ENCODE data around the gene NXPH1. TPM values are rescaled to one million over a fixed set of nuclear protein-coding genes. Genes with fewer than 3 reads are reported as not detected.

NXPH1 gene
- total RNA-seq, 1 donor from 2014 or later: 0.32 TPM

DNA sequence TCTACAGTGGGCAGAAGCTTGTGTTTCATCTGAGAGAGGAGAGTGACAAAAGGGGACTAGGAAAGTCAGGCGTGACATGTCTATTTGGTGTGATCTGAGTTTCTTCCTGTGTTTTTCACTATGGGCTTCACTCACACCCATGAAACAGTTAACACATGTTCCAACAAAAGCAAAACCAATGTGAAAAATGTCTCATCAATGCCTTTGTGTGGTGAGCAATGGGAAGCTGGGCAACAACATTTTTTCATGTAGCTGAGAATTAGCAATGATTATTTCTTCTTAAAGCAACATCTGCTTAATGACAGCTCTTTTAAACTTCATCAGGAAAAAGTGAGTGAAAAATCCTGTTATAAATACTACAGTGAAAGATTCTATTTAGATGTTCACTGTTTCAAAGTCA, 76.2 kb downstream of the NXPH1 start:
- no peak for DNase-seq (ENCODE audit: low spot score in 2 of 2)
- Histone ChIP-seq H3K4me3 (no peak overlapping the region), H3K36me3 (no peaks in the 10 kb centered on the region), H3K27ac (no peak overlapping the region), H3K4me1 (no peaks in the 10 kb centered on the region), H3K27me3 (no peaks in the 10 kb centered on the region), H3K9me3 (no peaks in the 10 kb centered on the region)
- intact Hi-C loops (cut with DNase I): no loop called here
- TF ChIP-seq, protein P1, sequence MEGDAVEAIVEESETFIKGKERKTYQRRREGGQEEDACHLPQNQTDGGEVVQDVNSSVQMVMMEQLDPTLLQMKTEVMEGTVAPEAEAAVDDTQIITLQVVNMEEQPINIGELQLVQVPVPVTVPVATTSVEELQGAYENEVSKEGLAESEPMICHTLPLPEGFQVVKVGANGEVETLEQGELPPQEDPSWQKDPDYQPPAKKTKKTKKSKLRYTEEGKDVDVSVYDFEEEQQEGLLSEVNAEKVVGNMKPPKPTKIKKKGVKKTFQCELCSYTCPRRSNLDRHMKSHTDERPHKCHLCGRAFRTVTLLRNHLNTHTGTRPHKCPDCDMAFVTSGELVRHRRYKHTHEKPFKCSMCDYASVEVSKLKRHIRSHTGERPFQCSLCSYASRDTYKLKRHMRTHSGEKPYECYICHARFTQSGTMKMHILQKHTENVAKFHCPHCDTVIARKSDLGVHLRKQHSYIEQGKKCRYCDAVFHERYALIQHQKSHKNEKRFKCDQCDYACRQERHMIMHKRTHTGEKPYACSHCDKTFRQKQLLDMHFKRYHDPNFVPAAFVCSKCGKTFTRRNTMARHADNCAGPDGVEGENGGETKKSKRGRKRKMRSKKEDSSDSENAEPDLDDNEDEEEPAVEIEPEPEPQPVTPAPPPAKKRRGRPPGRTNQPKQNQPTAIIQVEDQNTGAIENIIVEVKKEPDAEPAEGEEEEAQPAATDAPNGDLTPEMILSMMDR (IDR thresholded peaks at IDR 0.05): no peak

DNA sequence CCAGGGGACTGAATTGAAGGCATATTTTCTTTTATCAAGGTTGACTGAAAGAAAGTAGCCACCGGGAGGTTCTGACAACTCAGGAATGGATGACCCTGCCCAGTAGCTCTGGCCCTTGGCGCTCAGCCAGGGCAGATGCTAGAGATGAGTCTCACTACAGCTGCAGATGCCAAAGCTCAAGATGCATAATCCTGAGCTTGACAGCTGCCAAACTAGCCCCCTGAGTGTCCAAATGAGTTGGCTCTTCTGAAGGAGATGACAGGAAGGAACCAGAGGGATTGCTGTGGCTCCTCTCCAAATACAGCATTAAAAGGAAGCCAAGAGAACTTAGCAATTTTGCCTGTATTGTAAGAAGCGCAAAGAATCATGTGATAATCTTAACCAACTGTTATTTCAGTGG, 78.4 kb downstream of the NXPH1 start:
- intact Hi-C loops (cut with DNase I): no loop called here

DNA sequence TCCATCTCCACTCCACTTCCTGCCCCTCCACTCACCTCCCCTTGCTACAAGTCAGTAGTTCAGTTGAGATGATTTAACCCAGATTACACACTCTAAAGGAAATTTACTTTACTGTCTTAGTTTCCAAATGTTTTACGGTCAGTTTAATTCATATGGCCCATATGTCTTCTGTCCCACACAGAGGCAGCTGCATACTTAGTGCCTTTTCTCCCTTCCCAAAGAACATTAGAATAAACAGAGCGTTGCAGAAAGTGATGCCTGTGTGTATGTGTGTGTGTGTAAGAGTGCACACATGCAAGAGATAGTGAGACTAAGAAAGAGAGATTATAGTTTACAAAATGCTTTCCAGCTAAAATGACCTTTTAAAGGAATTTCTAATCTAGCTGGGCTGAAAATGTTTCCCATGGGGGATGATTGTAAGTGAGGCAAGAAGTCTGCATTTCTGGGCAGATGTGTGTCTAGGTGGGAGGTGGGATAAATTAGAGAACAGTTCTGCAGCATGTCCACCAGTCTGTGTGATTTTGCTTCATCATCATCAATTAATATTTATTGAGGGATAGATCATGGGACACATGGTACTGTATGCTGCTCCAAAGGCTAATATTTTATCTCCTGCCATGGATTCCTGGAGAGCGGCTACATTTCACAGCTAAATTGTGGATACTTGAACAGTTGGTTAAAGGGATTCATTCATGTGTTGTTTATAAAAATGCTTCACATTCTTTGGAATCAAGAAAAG, 81.5 kb downstream of the NXPH1 start:
- Histone ChIP-seq H3K27ac (no peak overlapping the region), H3K27me3 (no peaks in the 10 kb centered on the region), H3K9me3 (no peaks in the 10 kb centered on the region), H3K4me3 (no peak overlapping the region), H3K36me3 (no peaks in the 10 kb centered on the region), H3K4me1 (no peaks in the 10 kb centered on the region)
- intact Hi-C loops (cut with DNase I): no loop called here
- TF ChIP-seq, protein P1 (IDR thresholded peaks at IDR 0.05): no peak
- no peak for DNase-seq (ENCODE audit: low spot score in 2 of 2)

More for the DNA sequence above, 78.4 kb downstream of the NXPH1 start:
- no peak overlapping the region for H3K27ac ChIP-seq
- TF ChIP-seq, protein P1 (IDR thresholded peaks at IDR 0.05): no peak
- H3K9me3 ChIP-seq: no peaks in the 10 kb centered on the region
- no peaks in the 10 kb centered on the region for H3K27me3 ChIP-seq
- H3K36me3 ChIP-seq: no peaks in the 10 kb centered on the region
- DNase-seq (ENCODE audit: low spot score in 2 of 2): no peak
- H3K4me3 ChIP-seq: no peak overlapping the region
- no peaks in the 10 kb centered on the region for H3K4me1 ChIP-seq

DNA sequence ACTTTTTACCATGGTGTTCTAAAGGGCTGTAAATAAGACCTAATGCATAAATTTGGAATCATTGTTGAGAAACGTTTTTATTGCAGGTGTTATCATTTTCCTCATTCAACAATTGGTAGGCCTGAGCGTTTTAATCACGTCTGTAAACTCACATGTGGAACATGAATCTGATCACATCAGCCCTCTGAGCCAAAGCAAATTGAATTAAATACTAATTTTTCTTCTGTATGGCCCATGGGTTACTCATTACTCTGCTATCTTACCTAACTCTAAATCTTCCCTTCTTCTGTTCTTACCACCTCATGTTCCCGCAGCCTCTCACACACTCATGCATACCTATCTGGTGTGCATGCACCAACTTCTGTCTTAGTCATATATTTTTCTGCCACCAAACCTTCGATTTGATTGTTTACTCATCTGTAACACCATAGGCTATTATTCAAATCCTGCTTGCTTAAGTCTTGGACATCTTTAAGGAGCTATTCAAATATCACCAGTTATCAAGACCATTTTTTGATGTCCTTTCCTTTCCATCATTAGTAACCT, 82.3 kb downstream of the NXPH1 start:
- TF ChIP-seq, protein P1 (IDR thresholded peaks at IDR 0.05): no peak
- Histone ChIP-seq H3K4me1 (no peaks in the 10 kb centered on the region), H3K9me3 (no peaks in the 10 kb centered on the region), H3K27ac (no peak overlapping the region), H3K27me3 (no peaks in the 10 kb centered on the region), H3K4me3 (no peak overlapping the region), H3K36me3 (no peaks in the 10 kb centered on the region)
- DNase-seq (ENCODE audit: low spot score in 2 of 2): no peak
- intact Hi-C loops (cut with DNase I): no loop called here

DNA sequence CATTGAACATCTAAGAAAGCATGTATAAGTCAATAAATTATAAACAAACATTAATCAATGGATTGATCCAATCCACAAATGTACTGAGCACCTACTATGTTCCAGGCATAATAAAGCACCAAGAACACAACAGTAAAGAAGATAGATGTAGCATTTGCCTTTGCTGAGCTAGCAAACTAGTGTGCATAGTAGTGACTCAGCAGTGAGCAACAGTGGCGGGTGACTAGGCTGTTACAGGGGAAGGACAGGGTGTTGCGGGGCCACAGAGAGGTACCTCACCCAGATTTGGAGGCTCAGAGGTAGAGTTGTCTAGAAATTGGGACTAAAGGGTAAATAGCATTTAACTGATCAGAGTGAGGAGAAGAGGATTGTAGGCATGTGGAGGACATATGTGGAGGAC, 83.6 kb downstream of the NXPH1 start:
- Histone ChIP-seq H3K4me3 (no peak overlapping the region), H3K9me3 (no peaks in the 10 kb centered on the region), H3K27me3 (no peaks in the 10 kb centered on the region), H3K27ac (no peak overlapping the region), H3K4me1 (no peaks in the 10 kb centered on the region), H3K36me3 (no peaks in the 10 kb centered on the region)
- TF ChIP-seq, protein P1 (IDR thresholded peaks at IDR 0.05): no peak
- no peak for DNase-seq (ENCODE audit: low spot score in 2 of 2)
- intact Hi-C loops (cut with DNase I): no loop called here

All from ascending aorta (tissue), 2 donors.